Type B pancreatic cell (in vitro differentiated cells): Measurements from ENCODE around the gene COIL. TPM values are rescaled to one million over a fixed set of nuclear protein-coding genes. Genes with fewer than 3 reads are reported as not detected.

ENCODE experiments used
- DNase-seq: peaks from one replicate; pipeline ENCODE4 v3.0.0; 2021; ENCODE audit warnings: mixed read lengths; ENCODE audit not compliant: unreplicated experiment; ENCODE audit errors: extremely low spot score
- H3K27ac Mint-ChIP-seq: 2 replicates; pipeline ENCODE4 v1.8.0; 2021; ENCODE audit warnings: mild to moderate bottlenecking, mixed read lengths
- H3K27me3 Mint-ChIP-seq: 2 replicates; pipeline ENCODE4 v1.8.0; 2021; ENCODE audit warnings: mixed read lengths
- H3K36me3 Mint-ChIP-seq: 2 replicates; pipeline ENCODE4 v1.8.0; 2021; ENCODE audit warnings: mixed read lengths
- H3K4me1 Mint-ChIP-seq: one replicate; pipeline ENCODE4 v1.8.0; 2021; ENCODE audit warnings: mixed read lengths; ENCODE audit not compliant: unreplicated experiment
- H3K4me3 Mint-ChIP-seq: 2 replicates; pipeline ENCODE4 v1.8.0; 2021; ENCODE audit warnings: mild to moderate bottlenecking, mixed read lengths
- H3K9me3 Mint-ChIP-seq: 2 replicates; pipeline ENCODE4 v1.8.0; 2021; ENCODE audit warnings: mixed read lengths
- CTCF ChIP-seq: fragments of 200-600 bp; sonication (generic); conservative IDR thresholded peaks from 2 replicates; pipeline ENCODE4 v1.5.0; 2021; ENCODE audit warnings: antibody characterized with exemption, mild to moderate bottlenecking
- long read RNA-seq: library from polyadenylated mRNA; unstranded; transcript quantifications from one replicate; pipeline ENCODE4 v2.0.0, GENCODE V29; 2020
- total RNA-seq: library from RNA; stranded (reverse); gene quantifications from 2 replicates; pipeline ENCODE4 v1.2.1, GENCODE V29; 2021; ENCODE audit warnings: low replicate concordance

Gene COIL
- 23.3 and 26.5 TPM in 2 replicates for total RNA-seq
- long read RNA-seq, transcript COIL-201 (7 exons, 2,650 nt) = major isoform, 56 of 67 reads
- long read RNA-seq, partial matches to known transcripts = 8 of 67 reads
- long read RNA-seq, other reads (novel, unspliced or antisense) = 3 of 67 reads

- TF ChIP-seq CTCF = peak; percentile 99
- Mint-ChIP-seq H3K9me3 (no peaks in the 10 kb centered on the region), H3K36me3 (no peaks in the 10 kb centered on the region), H3K27me3 (no peaks in the 10 kb centered on the region), H3K4me1 (peaks cover 11% of the 10 kb centered on the region), H3K4me3 (peak within 1 kb of the TSS; percentile 88), H3K27ac (peak within 1 kb of the TSS; percentile 87)
- peak; percentile 96 for DNase-seq
These were observed at the start of gene COIL for GRCh38 chr17:56960596-56961538. TSS of gene COIL (minus strand) at chr17:56961050. CDS start at chr17:56961019, 31 bp downstream.

GRCh38 chr17:57010487-57010886 is 49.6 kb upstream of the COIL start:
- no peak overlapping the region for H3K4me3 Mint-ChIP-seq
- peaks cover 13% of the 10 kb centered on the region for H3K4me1 Mint-ChIP-seq
- DNase-seq = no peak
- peaks cover 5% of the 10 kb centered on the region for H3K9me3 Mint-ChIP-seq
- no peak overlapping the region for H3K27ac Mint-ChIP-seq
- TF ChIP-seq CTCF = no peak
- no peaks in the 10 kb centered on the region for H3K27me3 Mint-ChIP-seq
- no peaks in the 10 kb centered on the region for H3K36me3 Mint-ChIP-seq

GRCh38 chr17:57009737-57010445 is 49.0 kb upstream of the COIL start:
- Mint-ChIP-seq H3K9me3 (peaks cover 5% of the 10 kb centered on the region), H3K36me3 (peaks cover 4% of the 10 kb centered on the region), H3K27ac (no peak overlapping the region), H3K27me3 (no peaks in the 10 kb centered on the region), H3K4me1 (peaks cover 13% of the 10 kb centered on the region), H3K4me3 (peak overlapping the region; percentile 18)
- DNase-seq = no peak
- TF ChIP-seq CTCF = peak; percentile 77

GRCh38 chr17:57008958-57009357 is 48.1 kb upstream of the COIL start:
- no peak overlapping the region for H3K4me3 Mint-ChIP-seq
- no peaks in the 10 kb centered on the region for H3K27me3 Mint-ChIP-seq
- H3K27ac Mint-ChIP-seq = no peak overlapping the region
- TF ChIP-seq CTCF = no peak
- DNase-seq = no peak
- peaks cover 13% of the 10 kb centered on the region for H3K4me1 Mint-ChIP-seq
- H3K9me3 Mint-ChIP-seq = peaks cover 5% of the 10 kb centered on the region
- H3K36me3 Mint-ChIP-seq = peaks cover 4% of the 10 kb centered on the region

- Mint-ChIP-seq H3K27ac (no peak overlapping the region), H3K36me3 (peaks cover 8% of the 10 kb centered on the region), H3K9me3 (peaks cover 5% of the 10 kb centered on the region), H3K4me1 (peaks cover 6% of the 10 kb centered on the region), H3K4me3 (no peak overlapping the region), H3K27me3 (no peaks in the 10 kb centered on the region)
- no peak for DNase-seq
- TF ChIP-seq CTCF = no peak
These were observed 45.2 kb upstream of the COIL start for GRCh38 chr17:57006040-57006439.
